Measurements from ENCODE around the gene SRC. TPM values are rescaled to one million over a fixed set of nuclear protein-coding genes. Genes with fewer than 3 reads are reported as not detected.

The SRC gene
- total RNA-seq, 1 donor from 2014 or later, result 1.4 TPM

DNA sequence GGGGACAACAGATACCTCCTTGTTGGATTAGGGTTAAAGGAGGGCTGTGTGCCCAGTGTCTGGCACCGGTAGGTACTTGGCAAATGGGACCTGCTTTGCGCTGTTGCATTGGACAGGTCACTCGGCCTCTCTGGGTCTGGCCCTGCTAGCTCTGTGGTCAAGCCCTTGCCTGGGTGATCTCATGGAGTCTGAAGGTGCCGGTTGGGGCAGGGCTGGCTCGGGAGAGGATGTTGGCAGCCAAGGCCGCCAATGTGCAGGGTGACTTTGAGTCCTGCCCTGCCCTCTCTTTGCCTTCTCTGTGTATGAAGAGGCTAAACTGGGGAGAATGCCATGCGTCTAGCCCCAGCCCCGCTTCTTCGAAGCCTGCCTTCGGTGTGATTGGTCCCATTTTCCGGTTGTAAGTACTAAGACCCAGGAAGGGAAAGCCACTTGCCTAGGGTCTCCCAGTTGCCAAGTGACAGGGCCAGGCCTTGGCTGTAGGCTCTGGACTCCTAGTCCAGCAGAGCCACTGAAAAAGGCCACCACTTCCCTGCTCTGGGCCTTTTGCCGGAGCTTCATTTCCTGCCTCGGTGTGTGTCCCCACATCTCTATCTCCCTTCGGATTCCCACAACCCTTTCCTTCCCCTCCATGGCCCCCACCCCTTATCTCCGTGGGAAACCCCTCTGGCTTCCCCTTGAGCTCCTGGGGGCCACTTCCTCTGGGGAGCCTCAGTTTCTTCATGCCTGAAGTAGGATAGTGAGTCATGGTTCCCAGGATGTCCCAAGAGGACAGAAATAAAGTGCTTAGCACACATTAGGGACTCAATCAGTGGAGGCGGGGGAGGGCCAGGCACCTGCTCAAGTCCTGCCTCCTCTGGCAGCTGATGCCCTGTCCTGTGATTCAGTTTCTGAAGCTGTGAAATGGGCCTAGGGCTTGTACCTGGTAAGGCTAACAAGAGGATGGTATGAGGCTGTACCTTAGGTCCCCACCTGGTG is 3.9 kb downstream of the SRC start:
- DNase-seq (ENCODE audit: low read depth in 2 of 2), result peak in 1 of 2 donors; percentile 38

DNA sequence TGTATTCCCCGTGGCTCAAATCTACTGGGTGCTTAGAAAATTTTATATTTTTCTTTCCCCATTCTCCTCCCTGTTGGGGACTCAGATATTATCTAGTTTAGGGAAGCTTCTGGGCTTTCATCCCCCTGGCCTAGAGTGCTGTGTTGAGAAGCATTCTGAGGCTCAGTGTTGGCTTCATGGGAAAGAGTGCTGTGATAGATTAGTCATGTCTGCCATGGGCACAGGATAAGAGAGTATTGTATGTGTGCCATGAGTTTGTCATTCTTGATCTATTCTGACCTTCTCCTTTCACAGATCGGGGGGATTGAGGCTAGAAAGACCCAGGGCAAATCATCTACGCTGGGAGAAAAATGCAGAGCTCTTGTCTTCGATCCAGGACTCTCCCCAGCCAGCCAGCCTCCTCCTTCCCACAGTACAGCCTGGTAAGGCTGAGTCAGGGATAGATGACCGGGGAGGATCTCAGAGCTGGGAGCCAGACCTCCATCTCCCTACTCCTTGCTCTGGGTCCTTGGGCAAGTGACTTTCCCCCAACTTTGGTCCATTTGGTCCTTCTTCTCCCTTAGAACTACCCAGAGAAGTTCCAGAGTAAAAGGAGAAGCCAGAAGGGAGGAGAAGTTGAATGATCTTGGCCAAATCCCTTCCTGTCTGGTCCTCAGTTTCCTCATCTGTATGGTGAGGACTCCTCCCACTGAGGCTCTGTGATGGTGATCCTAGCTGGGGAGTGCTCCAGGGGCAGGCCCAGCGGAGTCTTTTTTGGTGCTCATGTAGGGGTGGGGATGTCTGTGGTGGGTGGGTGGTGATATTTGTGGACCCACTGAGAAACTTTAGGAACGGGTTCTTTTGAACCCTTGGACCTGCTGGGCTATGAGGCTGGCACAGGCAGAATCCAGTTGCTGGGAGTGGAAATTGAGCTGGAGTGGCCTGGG is 5.0 kb downstream of the SRC start:
- DNase-seq (ENCODE audit: low read depth in 2 of 2), result no peak

DNA sequence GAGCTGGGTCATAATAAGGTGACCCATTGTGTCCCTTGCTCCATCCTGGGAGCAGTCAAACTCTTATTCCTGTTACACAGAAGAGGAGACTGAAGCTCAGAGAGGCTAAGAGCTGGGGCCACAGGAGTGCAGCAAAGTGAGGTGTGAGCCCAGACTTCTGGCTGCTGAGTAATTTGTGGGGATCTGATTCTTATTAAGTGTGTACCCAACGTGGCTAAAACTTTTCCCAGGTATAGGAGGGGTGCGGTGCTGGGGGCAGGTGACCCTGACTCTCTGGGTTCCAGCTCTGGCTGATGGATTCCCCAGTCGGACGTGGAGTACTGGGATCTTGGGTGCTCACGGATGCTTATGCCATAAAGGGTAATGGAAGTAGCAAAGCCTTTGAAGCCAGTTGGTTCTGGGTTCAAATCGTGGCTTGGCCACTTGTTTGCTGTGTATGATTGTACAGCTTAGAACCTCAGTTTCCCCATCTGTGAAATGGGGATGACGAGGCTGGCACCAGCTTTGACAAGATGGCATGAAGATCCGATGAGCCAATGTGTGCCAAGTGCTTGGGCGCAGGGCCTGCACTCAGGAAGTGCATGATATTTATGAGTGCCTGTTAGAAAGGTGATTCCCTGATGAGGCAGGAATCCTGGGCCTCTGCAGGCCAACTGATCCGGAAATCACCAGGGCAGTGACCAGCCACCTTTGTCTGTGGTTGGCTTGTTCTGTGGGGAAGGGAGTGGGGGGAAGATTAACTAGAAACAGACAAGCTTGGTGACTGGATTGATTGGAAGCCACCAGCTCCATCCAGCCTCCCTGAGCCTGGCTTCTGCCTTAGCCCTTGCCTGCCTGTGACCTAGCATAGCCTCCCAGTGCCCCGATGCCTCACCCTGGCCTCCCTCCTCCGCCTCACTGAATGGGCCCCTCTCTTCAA is 6.0 kb downstream of the SRC start:
- DNase-seq (ENCODE audit: low read depth in 2 of 2), result no peak

DNA sequence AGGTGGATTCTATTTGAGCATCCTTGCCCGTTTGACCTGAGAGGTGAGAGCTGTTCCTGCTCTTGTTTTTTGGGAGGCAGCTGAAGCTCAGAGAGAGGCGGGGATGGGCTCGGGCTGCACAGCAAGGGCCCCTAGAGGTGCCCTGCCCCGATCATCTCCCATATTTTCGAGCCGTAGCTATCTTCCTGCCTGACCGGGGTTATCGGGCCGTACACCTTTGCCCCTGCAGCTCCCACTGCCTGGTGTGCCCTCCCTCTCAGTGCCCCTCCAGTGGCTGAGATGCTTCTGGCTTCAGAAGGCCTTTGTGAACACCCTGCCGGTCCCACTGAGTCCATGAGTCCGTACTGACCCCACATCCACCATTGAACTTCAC is 6.7 kb downstream of the SRC start:
- no peak for DNase-seq (ENCODE audit: low read depth in 2 of 2)

DNA sequence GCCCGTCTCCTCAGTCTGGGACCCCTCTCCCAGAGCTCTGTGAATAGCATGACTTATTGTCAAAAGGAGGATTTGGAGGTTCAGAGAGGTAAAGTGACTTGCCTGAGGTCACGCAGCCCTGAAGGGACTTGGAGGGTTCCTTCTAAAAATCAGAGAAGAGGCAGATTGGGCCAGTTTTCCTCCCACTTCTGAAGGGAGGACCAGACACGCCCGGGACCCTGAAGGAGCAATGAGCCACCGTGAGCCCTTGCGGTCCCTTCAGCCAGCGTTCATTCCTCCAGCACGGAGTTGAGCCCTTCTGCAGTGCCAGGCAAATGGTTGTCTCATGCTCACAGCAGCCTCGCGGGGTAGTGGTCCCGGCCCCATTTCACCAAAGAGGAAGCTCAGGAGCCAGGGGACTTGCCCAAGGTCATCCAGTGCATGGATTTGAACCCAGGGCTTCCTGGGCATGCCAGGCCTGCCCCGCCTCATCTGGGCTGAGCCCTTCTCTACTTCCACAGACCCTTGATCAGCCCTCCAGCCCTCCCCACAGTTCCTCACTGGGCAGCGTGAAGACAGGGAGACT is 7.4 kb downstream of the SRC start:
- DNase-seq (ENCODE audit: low read depth in 2 of 2), result no peak

DNA sequence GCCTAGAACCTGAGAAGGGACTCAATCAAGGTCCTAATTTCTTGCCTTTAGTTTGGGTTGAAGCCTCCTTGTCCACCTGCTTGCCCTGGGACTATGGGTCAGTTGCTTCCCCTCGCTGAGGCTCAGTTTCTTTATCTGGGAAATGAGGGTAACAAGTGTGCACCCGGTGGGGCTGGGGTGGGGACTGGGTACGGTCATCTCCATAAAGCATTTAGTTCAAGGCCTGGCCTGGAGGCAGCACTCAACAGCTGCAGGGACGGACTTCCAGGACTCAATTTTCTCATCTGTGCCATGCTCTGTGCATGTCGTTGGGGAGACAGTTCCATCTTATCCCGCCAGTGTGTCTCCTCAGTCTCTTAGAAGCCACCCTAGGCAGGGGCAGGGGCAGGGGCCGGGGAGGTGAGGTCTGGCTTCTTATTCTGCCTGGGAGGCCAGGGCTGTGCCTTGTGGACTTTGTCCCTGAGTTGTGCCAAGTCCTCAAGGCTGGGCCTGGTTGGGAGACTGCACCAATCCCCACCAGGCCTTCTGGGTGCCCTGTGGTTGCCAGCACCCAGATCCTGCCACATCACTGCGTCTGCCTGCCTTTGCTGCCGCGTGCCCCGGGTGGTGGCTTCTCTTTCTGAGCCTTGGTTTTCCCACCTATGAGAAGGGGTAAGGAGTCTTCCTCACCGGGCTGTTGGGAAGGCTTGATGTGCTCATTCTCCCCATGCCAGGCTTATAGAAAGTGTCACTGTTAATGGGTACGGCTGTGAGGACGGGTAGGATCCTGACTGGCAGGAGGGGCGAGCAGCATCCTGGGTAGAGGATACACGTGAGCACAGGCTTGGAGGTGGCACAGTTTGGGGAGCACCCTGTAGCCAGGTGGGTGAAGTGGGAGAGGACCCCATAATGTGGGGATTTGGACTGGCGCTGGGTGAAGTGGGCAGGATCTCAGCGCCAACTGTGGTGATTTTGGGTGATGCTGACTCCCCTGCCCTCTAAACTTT is 8.6 kb downstream of the SRC start:
- DNase-seq (ENCODE audit: low read depth in 2 of 2), result no peak

DNA sequence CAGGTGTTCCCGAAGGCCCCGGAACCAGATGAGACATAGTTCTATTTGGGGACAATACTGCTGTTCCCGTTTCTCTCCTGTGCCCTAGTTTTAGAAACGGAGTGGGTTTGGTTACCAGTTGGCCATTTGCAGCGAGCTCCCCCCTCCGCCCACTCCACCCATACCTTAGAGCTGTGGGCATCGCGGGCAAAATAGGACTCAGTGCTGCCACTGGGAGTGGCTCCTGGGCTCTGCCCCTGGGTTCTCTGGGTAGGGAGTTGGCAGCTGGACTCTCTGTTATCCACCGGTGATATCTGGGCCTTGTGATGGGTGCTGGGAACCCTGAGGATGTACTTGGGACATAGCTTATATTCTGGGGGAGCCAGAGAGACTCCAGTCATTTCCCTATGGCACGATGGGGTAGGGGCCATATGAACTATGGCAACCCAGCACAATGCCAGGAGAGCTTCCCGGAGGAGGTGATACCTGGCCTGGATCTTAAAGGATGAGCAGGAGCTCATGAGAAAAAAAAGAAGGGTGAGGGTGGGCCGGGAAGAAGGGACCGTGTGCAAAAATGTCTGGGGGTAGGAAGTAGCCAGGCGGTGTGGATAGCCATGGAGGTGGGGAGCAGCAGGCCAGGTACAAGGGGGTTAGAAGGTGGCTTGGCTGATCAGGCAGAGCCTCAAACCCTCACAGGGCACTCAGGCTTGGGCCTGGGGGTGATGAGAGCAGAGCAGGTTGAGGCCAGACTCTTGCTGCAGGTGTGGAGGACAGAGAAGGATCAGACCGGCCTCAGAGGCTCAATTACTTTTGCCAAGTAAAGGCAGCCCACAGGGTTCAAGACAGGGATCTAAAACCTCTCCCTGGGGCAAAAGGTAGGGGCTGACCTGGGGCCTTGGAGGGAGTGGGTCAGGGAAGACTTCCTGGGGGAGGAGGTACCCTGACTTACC is 9.6 kb downstream of the SRC start:
- DNase-seq (ENCODE audit: low read depth in 2 of 2), result no peak

DNA sequence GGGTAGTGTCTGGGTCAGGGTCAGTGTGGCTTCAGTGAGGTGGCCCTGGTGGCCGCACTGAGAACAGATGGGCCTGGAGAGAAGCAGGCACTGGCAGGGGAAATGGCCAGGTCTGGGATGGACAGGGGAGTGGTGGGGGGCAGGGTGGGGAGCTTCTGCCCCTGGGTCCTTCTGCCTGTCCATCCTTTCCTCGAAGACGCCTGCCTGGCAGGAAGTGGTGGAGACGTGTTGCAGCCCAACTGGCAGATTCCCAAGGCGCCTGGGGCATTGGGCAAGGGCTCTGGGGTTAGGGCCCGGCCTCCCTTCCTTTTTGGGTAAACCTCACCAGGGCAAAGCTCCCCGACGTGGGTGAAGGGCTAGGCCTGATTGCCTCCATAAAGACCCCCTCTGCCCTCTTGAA is 10.4 kb downstream of the SRC start:
- DNase-seq (ENCODE audit: low read depth in 2 of 2), result no peak

DNA sequence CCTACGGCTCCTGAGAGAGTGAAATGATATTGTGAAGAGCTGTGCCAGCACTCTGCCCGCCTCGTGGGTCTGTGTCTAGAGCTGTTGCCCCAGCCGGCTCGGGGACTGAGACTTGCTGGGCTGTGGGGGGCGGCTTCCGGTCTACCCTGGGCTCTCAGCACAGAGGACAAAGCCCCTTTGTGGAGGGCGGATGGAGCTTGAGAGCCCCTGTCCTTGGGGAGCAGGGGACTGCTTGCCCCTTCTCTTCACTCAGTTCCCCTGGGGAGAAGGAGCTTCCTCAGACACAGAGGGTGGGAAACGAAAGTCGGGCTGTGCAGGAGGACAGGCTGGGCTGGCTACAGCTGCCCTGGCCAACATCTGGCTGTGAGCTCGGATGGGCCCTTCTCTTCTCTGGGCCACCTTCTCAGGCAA is 11.0 kb downstream of the SRC start:
- no peak for DNase-seq (ENCODE audit: low read depth in 2 of 2)

DNA sequence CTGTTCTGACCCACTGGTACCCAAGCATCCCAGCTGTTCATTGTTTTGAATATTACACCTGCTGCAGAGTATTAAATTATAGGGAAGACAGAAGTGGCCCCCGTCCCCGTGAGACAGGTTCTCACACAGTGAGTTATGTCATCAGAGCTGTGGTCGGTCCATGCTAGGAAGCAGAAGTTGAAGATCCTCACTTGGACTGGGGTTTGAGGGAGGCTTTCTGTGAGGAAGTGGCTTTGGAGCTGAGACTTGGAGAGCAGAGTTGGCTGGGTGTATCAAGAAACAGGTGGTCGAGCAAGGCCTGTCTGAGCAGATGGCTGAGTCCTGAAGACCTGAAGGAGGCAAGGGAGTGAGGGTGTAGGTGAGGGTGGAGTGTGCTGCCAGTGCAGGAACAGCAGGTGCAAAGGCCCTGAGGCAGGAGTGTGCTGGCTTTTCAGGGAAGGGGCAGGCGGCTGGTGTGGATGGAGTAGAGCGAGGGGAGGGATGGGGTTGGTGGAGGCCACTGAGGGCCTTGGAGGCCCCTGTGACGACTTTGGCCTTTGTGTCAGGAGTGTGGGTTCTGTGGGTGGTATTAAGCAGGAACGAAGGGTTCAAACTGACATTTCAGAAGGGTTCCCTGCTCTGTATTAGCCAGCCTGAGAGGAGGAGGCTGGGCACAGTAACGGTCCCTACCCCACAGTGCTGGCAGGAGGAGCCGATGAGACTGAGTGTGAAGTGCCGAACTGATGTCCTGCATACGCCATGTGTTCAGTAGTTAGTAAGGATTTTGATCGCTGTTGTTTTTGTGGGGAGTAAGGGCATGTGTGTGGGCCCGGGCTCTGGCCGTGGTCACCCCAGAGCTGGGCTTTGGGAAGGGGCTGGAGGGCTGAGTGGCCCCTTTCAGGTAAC is 11.8 kb downstream of the SRC start:
- no peak for DNase-seq (ENCODE audit: low read depth in 2 of 2)

DNA sequence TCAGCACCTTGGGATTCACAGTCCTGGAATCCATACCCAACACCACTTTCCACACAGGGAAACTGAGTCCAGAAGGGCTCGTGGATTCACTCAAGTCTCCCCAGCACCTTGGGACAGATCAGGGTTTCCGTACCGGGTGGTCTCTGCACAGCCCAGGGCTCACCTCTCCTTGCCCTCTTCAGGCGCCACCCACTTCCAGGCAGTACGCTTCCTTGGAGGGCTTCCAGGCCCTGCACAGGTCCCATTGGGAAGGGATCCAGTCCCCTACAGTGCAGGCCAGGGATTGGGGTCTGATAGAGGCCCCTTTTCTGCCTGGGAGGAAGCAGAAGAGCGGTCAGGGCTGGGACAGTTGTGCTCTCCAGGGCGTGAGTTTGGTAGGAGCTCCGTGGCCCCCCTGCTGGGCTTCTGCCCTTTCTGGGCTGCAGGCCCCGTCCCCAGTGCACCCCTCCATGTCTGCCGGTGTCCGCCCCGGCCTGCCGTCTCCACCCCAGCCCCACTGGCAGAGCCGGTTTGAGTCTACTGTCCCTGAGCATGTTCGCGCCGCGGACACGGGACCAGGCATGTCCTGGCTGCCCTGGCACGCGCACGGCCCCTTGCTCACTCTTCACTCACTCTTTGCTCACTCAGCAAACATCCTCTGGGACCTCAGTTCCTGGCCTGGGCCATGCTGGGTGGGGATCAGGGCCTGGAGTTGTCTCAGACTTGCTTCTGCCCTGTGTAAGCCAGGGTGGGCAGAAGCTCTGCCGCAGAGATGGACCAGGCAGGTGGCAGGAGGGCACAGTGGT is 12.6 kb downstream of the SRC start:
- DNase-seq (ENCODE audit: low read depth in 2 of 2), result no peak

DNA sequence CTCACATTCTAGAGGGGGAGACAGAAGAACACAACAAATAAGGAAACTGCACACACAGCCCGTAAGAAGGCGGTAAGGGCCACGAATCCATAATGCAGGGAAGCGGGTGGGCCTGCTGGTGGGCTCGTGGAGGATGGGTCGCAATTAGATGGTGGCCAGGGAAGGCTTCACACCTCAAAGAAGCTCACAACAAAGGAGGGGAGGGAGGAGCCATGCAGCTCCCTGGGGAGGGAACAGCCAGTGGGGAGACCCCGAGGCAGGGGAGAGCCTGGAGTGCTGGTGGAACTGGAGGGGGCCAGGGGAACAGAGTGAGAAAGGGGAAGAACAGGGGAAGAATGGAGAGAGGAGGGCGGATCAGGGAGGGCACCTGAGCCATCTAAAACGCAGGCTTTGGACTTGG is 13.4 kb downstream of the SRC start:
- no peak for DNase-seq (ENCODE audit: low read depth in 2 of 2)

DNA sequence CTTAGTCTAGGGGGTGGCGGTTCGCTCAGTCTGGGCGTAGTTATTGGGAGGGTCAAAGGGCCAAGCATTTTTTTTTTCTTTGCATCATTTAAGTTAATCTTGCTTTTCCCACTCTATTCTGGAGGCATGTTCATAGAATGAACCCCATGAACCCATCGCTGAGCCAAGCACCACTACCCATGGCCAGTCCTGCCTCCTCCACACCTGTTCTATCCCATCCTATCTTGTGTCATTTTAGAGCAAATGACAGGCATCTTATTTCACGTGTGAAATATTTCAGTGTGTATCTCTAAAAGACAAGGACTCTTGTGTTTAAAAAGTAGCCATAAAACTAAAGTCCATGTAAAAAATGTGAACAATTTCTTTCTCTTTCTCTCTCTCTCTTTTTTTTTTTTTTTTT is 13.9 kb downstream of the SRC start:
- no peak for DNase-seq (ENCODE audit: low read depth in 2 of 2)

DNA sequence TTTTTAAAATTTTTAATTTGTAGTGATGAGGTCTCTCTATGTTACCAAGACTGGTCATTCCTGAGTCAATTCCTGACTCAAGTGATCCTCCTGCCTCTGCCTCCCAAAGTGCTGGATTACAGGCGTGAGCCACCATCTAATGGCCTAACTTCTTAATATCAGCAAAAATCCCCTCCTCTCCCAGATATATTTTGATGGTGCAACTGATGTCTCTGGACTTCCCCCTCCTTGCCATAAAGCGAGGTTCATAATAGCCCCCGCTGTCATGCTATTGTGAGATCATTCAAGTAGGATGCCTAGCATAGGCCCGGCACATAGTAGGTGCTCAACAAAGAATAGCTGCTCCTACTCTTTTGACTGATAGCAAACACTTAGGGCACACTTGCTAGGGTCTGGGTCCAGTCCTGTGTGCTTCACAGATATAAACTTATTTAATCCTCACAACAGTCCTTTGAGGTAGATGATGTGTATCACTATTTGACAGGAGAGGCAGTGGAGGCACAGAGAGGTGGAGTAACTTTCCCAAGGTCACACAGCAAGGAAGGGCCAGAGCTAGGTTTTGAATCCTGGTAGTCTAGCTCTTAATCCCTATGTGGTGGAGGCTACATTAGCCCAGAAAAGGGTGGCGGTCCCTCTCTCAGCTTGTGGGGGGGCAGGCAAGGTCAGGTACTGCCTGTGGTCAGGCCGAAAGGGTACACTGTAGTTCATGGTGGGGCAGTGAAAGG is 14.6 kb downstream of the SRC start:
- DNase-seq (ENCODE audit: low read depth in 2 of 2), result no peak

DNA sequence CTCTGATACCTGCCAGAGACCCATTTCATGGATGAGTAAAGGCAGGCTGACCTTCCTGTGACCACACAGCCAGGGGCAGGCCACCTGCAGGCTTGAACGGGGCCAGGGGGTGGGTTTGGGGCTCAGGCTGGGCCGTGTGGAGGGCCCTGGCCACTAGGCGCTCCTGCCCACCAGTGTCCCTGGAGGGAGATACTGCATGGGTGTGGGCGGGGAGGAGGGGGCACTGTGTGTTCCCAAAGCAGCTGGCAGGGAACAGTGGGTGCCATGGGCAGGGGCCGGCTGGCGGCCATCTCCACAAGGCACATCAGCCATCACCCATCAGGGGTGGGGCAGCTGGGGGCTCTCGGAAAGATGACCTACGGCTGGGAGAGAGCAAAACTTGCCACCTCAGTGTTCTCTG is 15.4 kb downstream of the SRC start:
- no peak for DNase-seq (ENCODE audit: low read depth in 2 of 2)

DNA sequence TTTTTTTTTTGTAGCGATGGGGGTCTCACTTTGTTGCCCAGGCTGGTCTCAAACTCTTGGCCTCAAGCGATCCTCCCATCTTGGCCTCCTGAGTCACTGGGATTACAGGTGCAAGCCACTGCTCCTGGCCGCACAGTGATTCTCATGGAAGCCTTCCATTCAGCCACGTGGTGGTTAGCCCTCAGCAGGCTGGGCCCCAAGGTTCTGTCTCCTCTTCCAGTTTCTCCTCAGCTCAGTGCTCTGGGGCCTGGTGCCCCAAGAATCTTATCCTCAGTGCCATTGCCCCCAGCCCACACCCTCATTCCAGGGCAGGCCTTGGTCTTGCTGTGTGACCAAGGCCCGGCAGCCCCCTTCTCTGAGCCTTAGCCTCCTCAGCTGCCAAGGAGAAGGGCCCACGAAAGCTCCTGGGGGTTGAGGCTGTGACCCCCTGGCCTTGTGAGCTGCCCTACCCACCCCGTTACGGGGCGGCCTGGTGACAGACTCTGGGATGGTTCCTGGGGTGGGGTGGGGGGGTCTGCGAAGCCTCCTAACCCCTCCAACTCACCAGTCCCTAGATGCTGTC is 16.4 kb downstream of the SRC start:
- no peak for DNase-seq (ENCODE audit: low read depth in 2 of 2)
